Measurements from ENCODE around the gene ZDHHC21.

GRCh38 chr9:14705079-14705478 is 11.8 kb upstream of the ZDHHC21 start:
- no peak for TF ChIP-seq SIN3A (IDR thresholded peaks at IDR 0.05; ENCODE audit: borderline replicate concordance, insufficient read depth, low read depth, low read length)
- no peak for TF ChIP-seq CTCF (IDR thresholded peaks at IDR 0.05)
- no peak for TF ChIP-seq POLR2AphosphoS5 (IDR thresholded peaks at IDR 0.05; ENCODE audit: low read depth, low read length)
- TF ChIP-seq REST (IDR thresholded peaks at IDR 0.05; ENCODE audit: insufficient read depth in 1 of 2, low read depth in 2 of 2, low read length in 1 of 2) = no peak
- no peak for TF ChIP-seq TCF7L2 (IDR thresholded peaks at IDR 0.05; ENCODE audit: low read depth, low read length)

All from Panc1 (cell line).